ENCODE measurements around the gene TNFRSF21.

TNFRSF21 gene

DNA sequence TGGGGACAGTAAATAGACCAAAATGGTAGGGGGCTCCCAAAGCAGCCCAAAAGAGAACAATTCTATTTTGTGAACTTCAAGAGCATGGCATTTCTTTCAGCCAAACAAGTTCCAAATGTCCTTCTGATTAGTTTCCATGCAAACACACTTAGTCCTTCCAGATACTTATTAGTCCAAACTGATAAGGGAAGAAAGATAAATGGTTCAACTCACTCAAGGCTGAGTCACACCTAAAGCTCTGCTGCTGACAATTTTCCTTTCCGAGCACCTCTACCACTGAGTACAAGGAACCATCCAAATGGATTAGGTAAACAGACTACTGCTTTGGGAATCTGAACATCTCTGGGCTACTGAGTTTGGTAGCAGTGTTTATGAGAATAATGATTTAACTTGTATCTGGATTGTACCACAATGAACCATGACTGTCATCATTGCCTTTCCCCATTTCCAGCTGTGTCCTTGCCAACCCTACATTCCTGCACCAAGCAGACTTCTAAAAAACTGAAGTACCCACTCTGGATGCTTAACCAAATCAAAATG lies 71.2 kb downstream of the TNFRSF21 start:
- H3K4me3 ChIP-seq (ENCODE audit: low read depth, low read length), result no peak overlapping the region
- no peak for TF ChIP-seq CTCF (IDR thresholded peaks at IDR 0.05; ENCODE audit: low read depth, low read length)
- no peak for TF ChIP-seq MYC (IDR thresholded peaks at IDR 0.05; ENCODE audit: low read depth, low read length)
- no peak for TF ChIP-seq POLR2A (IDR thresholded peaks at IDR 0.05; ENCODE audit: extremely low read depth, insufficient read length)
- TF ChIP-seq, protein P1, sequence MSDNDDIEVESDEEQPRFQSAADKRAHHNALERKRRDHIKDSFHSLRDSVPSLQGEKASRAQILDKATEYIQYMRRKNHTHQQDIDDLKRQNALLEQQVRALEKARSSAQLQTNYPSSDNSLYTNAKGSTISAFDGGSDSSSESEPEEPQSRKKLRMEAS (IDR thresholded peaks at IDR 0.05; ENCODE audit: low read depth, low read length), result no peak
- no peak for DNase-seq (ENCODE audit: low read depth)

GRCh38 chr6:47237196-47237595 lies 72.5 kb downstream of the TNFRSF21 start:
- DNase-seq (ENCODE audit: low read depth), result no peak
- no peak overlapping the region for H3K4me3 ChIP-seq (ENCODE audit: low read depth, low read length)
- no peak for TF ChIP-seq CTCF (IDR thresholded peaks at IDR 0.05; ENCODE audit: low read depth, low read length)
- TF ChIP-seq, protein P1 (IDR thresholded peaks at IDR 0.05; ENCODE audit: low read depth, low read length), result no peak
- TF ChIP-seq MYC (IDR thresholded peaks at IDR 0.05; ENCODE audit: low read depth, low read length), result no peak
- no peak for TF ChIP-seq POLR2A (IDR thresholded peaks at IDR 0.05; ENCODE audit: extremely low read depth, insufficient read length)

GRCh38 chr6:47235964-47236760 lies 73.5 kb downstream of the TNFRSF21 start:
- peak; percentile 47 for DNase-seq (ENCODE audit: low read depth)
- TF ChIP-seq POLR2A (IDR thresholded peaks at IDR 0.05; ENCODE audit: extremely low read depth, insufficient read length) (no peak), MYC (IDR thresholded peaks at IDR 0.05; ENCODE audit: low read depth, low read length) (no peak), CTCF (IDR thresholded peaks at IDR 0.05; ENCODE audit: low read depth, low read length) (no peak)
- TF ChIP-seq, protein P1 (IDR thresholded peaks at IDR 0.05; ENCODE audit: low read depth, low read length), result no peak
- no peak overlapping the region for H3K4me3 ChIP-seq (ENCODE audit: low read depth, low read length)

- DNase-seq (ENCODE audit: low read depth), result no peak
- no peak overlapping the region for H3K4me3 ChIP-seq (ENCODE audit: low read depth, low read length)
- TF ChIP-seq POLR2A (IDR thresholded peaks at IDR 0.05; ENCODE audit: extremely low read depth, insufficient read length), result no peak
- no peak for TF ChIP-seq CTCF (IDR thresholded peaks at IDR 0.05; ENCODE audit: low read depth, low read length)
Observed at GRCh38 chr6:47235421-47235820, 74.3 kb downstream of the TNFRSF21 start.

- TF ChIP-seq POLR2A (IDR thresholded peaks at IDR 0.05; ENCODE audit: extremely low read depth, insufficient read length), result no peak
- TF ChIP-seq MYC (IDR thresholded peaks at IDR 0.05; ENCODE audit: low read depth, low read length), result no peak
- TF ChIP-seq, protein P1 (IDR thresholded peaks at IDR 0.05; ENCODE audit: low read depth, low read length), result no peak
- TF ChIP-seq CTCF (IDR thresholded peaks at IDR 0.05; ENCODE audit: low read depth, low read length), result no peak
- no peak for DNase-seq (ENCODE audit: low read depth)
- H3K4me3 ChIP-seq (ENCODE audit: low read depth, low read length), result no peak overlapping the region
Observed at GRCh38 chr6:47234266-47234933, 75.3 kb downstream of the TNFRSF21 start.

All from NB4 (cell line).